GM10266 (cell line): ENCODE data around the gene QSOX2.

ENCODE experiments used
- DNase-seq: peaks from one replicate; pipeline ENCODE4 v3.0.0; 2012; ENCODE audit errors: extremely low spot score
- TF ChIP-seq, protein P1 (sequence below): IDR thresholded peaks from 2 replicates; pipeline ENCODE4 v1.5.1; 2012; ENCODE audit warnings: mild to moderate bottlenecking, low read depth; ENCODE audit not compliant: control insufficient read depth, insufficient read depth; ENCODE audit errors: missing control alignments

Gene QSOX2

DNA sequence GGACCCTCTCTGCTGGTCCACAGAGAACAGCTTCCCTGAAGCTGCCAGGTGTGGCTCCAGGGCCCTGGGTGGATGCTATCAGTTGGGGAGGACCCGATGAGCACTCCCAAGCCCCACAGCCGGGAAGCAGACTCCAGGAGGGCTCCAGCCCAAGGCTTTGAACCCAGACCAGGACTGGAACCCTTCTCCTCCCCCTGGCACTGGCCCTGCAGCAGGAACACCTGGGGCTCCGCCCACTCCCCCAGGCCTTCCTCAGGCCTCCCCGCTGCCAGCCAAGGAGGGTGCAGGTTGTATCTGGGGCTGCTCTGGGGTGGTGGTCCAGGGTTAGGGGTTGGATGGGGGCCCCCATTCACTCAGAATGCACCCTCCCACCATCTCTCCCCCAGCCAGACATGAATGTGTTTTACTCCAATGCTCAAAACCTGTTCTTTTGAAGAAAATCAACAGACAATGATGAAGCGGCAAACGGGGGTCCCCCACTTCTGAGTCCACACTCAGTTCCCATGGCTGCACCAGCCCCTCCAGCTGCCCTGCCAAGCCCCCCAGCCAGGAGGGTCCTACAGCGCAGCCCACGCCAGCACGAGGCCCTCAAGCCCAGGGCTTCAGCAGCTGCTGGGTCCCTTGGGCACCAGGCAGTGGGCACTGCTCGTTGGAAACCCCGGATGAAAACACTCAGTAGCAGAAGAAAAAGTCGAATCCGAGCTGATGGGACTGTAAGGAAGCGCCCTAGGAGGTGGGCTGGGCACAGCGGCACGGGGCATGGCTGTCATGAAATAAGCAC, 35.1 kb upstream of the QSOX2 start:
- no peak for DNase-seq
- TF ChIP-seq, protein P1, sequence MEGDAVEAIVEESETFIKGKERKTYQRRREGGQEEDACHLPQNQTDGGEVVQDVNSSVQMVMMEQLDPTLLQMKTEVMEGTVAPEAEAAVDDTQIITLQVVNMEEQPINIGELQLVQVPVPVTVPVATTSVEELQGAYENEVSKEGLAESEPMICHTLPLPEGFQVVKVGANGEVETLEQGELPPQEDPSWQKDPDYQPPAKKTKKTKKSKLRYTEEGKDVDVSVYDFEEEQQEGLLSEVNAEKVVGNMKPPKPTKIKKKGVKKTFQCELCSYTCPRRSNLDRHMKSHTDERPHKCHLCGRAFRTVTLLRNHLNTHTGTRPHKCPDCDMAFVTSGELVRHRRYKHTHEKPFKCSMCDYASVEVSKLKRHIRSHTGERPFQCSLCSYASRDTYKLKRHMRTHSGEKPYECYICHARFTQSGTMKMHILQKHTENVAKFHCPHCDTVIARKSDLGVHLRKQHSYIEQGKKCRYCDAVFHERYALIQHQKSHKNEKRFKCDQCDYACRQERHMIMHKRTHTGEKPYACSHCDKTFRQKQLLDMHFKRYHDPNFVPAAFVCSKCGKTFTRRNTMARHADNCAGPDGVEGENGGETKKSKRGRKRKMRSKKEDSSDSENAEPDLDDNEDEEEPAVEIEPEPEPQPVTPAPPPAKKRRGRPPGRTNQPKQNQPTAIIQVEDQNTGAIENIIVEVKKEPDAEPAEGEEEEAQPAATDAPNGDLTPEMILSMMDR, result no peak

DNA sequence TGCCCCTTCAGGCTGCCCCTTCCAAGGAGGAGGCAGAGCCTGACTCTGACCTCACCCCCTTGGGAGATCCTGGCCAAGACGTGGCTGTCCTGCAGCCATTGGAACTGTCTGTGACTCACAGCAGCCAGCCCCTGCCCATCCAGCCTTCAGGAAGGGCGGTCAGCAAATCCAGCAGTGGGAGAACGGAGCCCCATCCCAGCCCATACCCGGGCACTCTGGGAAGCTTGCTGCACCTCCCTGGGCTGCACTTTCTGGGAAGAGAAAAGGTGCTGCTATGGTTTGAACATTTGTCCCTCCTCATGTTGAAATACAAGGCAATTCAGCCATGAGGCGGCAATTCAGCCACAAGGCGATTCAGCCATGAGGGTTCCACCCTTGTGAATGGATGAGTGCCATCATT, 33.9 kb upstream of the QSOX2 start:
- TF ChIP-seq, protein P1, result no peak
- no peak for DNase-seq

DNA sequence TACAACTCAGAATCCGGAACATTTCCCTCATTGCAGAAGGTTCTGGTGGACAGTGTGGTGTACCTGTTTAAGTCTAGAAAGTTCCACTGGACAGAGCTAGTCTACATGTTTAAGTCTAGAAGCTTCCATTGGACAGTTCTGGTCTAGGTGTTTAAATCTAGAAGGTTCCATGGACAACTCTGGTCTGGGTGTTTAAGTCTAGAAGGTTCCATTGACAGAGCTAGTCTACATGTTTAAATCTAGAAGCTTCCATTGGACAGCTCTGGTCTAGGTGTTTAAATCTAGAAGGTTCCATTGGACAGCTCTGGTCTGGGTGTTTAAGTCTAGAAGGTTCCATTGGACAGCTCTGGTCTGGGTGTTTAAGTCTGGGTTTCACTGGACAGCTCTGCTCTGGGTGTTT, 33.3 kb upstream of the QSOX2 start:
- no peak for DNase-seq
- TF ChIP-seq, protein P1, result no peak

DNA sequence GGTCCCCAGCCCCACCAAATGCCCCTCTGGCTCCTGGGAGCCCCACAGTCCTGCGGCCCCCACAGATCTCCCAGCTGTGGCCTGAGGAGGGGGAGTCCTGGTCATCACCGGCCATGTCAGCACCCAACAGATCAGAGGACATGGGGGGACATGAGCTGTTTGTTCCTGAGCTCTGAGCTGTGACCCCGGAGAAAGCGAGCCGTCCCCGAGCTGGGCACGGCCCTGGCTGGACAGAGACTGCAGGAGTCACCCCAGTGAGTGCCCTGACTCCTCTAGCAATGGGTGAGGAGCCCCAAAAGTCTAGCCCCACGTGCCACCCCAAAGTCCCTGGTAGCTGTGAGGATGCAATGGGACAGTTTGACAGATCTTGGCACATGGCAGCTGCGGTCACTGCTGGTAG, 32.6 kb upstream of the QSOX2 start:
- DNase-seq, result no peak

DNA sequence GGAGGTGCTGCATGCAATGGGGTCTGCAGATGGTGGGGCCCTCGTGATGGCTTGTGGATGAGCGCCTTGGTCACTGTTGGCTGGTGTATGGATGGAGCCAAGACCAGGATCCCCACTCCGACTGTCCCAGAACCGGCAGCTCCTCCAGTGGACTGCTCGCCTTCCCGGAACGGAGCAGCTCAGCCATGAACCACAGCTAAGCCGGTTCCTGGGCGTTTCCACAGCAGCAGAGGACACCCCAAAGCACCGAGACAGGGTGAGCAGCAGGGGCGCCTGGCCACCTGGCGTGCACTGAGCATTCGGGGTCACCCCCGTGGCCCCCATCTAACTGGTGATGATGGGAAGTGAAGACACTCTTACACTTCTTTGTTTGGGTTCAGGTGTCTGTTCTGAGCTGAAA, 32.1 kb upstream of the QSOX2 start:
- TF ChIP-seq, protein P1, result no peak
- DNase-seq, result no peak

More for the DNA sequence above, 32.6 kb upstream of the QSOX2 start:
- TF ChIP-seq, protein P1, result no peak

DNA sequence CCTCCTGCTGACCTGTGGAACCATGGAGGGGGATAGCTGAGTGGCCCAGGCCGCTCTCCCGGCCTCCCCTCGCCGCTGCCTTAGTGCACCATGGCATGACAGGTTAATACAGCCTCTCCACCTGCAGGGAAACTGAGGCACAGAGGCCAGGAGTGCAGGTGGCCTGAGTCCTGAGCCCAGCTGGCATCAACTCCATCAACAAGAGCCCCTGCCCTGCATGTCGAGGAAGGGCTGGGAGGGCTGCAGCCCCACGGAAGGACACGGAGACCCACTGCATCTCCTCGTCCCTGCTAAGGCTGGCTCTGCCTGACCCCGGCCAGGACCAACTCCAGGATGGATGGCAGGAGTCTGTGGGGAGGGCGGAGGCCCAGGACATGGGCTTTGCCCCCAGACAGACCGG, 31.1 kb upstream of the QSOX2 start:
- no peak for DNase-seq

More for the DNA sequence above, 31.1 kb upstream of the QSOX2 start:
- TF ChIP-seq, protein P1, result no peak
